Epithelial cell of esophagus (primary cell): ENCODE results near the gene ITLN1.
"Not testable (repeated sequence)": the region's sequence is repeated elsewhere in the genome, so short reads cannot be mapped to it uniquely, and the experiment has no call there.

ENCODE experiments used
- DNase-seq: peaks from one replicate; pipeline ENCODE4 v3.0.0; 2010; ENCODE audit warnings: low read depth
- H3K4me3 ChIP-seq: 2 replicates; pipeline ENCODE4 v1.5.1; 2011; ENCODE audit warnings: mild to moderate bottlenecking, low read length, control low read depth
- TF ChIP-seq, protein P1 (sequence below): IDR thresholded peaks from 2 replicates; pipeline ENCODE4 v1.5.1; 2011; ENCODE audit warnings: low read depth, mild to moderate bottlenecking, low read length, control low read depth, inconsistent platforms; ENCODE audit not compliant: insufficient read depth; ENCODE audit errors: missing control alignments

The ITLN1 gene

DNA sequence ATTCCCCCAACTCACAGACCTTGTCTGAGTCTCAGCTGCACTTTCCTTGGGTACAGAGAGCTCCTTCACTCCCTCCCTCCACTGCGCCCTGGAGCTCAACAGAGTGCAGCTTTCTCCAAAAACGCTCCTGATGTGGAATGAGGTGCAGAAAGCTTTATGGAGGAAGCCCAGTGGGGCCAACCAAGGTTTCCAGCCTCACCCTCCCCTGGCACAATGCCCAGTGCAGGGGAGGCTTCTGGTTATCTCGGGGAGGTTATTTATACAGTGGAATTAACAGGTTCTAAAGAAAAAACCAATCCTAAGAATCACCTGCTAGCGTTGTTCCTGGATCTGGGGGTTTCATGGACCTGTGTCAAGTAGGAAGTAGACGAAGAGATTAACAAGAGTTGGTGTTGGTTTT is at the start of gene ITLN1:
Gene ITLN1, minus strand, starts transcription at position 139 of the 400 bp plus-strand sequence. CDS start 303 bp downstream, outside the sequence.
- no peak within 1 kb of the TSS for H3K4me3 ChIP-seq
- DNase-seq = no peak
- TF ChIP-seq, protein P1, sequence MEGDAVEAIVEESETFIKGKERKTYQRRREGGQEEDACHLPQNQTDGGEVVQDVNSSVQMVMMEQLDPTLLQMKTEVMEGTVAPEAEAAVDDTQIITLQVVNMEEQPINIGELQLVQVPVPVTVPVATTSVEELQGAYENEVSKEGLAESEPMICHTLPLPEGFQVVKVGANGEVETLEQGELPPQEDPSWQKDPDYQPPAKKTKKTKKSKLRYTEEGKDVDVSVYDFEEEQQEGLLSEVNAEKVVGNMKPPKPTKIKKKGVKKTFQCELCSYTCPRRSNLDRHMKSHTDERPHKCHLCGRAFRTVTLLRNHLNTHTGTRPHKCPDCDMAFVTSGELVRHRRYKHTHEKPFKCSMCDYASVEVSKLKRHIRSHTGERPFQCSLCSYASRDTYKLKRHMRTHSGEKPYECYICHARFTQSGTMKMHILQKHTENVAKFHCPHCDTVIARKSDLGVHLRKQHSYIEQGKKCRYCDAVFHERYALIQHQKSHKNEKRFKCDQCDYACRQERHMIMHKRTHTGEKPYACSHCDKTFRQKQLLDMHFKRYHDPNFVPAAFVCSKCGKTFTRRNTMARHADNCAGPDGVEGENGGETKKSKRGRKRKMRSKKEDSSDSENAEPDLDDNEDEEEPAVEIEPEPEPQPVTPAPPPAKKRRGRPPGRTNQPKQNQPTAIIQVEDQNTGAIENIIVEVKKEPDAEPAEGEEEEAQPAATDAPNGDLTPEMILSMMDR = no peak

DNA sequence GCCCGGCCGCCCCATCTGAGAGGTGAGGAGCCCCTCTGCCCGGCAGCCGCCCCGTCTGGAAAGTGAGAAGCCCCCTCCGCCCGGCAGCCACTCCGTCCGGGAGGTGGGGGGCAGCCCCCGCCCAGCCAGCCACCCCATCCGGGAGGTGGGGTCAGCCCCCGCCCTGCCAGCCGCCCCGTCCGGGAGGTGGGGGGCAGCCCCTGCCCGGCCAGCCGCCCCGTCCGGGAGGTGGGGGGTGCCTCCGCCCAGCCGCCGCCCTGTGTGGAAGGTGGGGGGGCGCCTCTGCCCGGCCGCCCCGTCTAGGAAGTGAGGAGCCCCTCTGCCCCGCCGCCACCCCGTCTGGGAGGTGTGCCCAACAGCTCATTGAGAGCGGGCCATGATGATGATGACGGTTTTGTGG is 48.3 kb upstream of the ITLN1 start:
- DNase-seq, H3K4me3 ChIP-seq: not testable (repeated sequence)

- H3K4me3 ChIP-seq = no peak overlapping the region
- DNase-seq = peak; percentile 5
- TF ChIP-seq, protein P1 = no peak
These were observed 40.8 kb upstream of the ITLN1 start for GRCh38 chr1:160925652-160926244.

DNA sequence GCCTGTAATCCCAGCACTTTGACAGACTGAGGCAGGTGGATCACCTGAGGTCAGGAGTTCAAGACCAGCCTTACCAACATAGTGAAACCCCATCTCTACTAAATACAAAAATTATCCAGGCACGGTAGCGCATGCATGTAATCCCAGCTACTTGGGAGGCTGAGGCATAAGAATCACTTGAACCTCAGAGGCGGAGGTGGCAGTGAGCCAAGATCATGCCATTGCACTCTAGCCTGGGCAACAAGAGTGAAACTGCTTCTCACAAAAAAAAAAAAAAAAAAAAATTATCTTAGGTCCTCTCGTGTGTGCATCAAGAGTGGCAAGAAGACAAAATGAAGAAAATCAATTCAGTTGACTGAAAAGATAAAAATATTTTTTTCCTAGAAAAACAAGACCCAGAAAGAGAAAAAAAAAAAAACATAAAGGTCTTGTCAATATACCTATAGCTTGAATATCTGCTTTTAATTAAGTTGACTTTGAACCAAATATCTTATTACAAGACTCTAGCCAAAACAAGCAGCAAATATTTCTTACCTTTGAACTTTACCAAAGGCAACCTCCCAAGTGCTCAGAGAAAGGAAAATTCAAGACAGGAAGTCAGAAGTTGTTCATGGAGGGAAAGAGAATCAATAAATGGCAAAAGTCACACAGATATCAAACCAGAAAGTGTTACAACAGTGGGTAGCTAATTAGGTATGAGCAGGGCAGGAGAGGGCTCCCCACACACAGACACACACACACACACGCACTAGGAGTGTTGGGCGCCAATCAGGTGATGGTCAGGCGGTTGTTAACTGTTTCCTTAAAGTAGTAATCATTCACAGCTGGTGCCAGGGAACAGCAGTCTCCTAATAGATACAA is 40.0 kb upstream of the ITLN1 start:
- no peak overlapping the region for H3K4me3 ChIP-seq
- DNase-seq = no peak
- TF ChIP-seq, protein P1 = no peak

DNA sequence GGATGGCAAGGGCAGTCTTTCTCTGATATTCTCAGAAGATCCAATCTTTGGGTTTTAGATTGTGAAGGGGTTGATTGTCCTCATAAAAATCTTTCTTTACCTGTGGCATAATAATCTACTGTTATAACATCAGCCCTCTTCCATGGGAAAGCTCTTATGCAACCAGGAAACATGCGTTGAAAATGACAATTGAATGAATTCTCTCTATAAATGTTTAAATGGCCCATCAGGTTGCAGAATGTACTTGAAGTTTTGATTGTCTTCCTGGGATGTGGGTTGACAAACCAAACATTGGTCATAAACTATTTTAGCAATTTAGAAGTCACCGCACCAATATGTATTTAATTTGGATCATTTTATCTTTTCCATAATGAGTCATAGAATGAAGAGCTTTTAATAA is 31.7 kb upstream of the ITLN1 start:
- H3K4me3 ChIP-seq = no peak overlapping the region
- no peak for DNase-seq
- TF ChIP-seq, protein P1 = no peak

- not testable (repeated sequence) for DNase-seq, H3K4me3 ChIP-seq
These were observed 28.2 kb upstream of the ITLN1 start for GRCh38 chr1:160913229-160913628.

GRCh38 chr1:160911925-160912324 is 26.9 kb upstream of the ITLN1 start:
- no peak for DNase-seq
- TF ChIP-seq, protein P1 = no peak
- H3K4me3 ChIP-seq = no peak overlapping the region

DNA sequence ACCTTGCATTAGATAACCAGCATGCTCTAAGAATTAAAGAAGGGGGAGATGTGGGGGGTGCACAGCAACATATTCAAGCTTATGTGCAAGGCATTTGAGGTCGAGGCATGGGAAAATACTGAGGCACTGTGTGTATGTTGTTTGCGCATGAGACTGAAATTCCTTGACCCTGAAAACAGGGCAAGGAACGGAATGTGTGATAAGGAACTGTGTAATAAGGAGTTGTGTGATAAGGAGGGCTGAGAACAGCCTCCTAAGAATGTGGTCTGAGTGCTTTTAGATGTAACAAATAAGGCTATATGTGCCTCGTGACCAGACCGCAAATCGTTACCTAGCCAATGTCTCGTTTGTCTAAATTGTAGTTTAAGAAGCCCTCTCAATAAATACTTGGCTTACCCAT is 26.5 kb upstream of the ITLN1 start:
- DNase-seq = no peak
- H3K4me3 ChIP-seq = no peak overlapping the region
- TF ChIP-seq, protein P1 = no peak
